HPDE6-E6E7 (cell line): ENCODE measurements around the gene CDA.

Experiments
- DNase-seq: peaks from one replicate; pipeline ENCODE4 v3.0.0; 2011; ENCODE audit warnings: missing footprints; ENCODE audit errors: extremely low spot score

Gene CDA

DNA sequence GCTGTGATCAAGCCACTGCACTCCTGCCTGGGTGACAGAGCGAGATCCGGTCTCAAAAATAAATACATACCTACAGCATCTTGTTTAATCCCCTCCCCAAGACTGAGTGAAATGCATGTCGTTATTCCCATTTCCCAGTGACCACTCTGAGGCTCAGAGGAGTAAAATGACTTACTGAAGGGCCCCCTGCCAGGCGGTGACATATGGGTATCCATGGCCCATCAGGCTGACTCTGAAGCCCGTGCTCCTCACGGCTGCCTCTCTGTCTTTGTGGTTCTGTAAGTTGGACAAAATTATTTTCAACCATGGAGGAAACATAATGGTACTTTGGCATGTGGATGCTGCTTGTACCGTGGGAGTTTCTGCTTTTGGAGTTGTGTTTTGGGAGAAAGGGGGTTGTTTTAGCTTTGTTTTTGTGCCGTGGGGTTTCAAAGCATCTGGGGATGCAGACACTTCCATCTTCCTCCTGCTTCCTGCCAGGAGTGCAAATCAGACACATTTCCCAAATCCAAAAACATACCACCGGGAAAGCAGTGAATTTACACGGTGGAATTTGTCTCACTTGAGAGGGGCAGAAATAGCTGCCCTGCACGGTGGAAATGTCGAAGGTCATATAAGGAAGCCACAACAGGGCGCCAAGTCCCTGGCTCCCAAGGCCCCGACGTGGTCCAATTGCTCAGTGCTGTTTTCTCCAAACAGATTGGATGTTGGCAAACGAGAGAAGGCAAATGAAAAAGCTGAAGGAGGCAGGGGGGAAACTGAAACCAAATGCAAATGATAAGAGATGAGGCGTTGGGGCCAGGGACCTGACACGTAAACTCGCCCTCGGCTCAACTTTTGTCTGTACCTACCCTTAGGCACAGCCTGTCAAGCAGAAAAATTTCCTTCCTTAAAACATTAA lies 27.3 kb downstream of the CDA start:
- no peak for DNase-seq

DNA sequence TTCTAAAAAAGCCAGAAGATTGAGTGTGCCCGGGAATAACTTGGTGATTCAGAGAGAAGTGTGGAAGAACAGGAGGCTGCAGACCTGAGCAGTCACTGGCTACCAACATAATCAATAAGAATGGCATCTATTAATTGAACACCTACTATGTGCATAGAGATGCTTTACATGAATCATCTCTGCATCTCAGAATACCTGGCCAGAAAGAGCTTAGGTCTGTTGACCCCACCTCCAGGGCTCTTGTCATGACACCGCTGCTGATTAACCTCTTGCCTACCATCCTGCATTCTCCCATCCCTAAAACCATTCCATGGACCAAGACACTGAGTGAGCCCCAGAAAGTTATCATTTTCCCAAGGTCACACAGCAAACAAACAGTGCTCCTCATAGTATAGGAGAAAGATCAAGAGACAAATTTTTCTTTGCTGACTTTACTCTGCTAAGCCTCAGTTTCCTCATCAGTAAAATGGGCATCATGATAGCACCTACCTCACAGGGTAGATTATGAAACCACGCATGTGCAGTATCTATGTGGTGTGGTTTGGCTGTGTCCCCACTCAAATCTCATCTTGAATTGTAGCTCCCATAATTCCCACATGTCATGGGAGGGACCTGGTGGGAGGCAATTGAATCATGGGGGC lies 28.1 kb downstream of the CDA start:
- no peak for DNase-seq

DNA sequence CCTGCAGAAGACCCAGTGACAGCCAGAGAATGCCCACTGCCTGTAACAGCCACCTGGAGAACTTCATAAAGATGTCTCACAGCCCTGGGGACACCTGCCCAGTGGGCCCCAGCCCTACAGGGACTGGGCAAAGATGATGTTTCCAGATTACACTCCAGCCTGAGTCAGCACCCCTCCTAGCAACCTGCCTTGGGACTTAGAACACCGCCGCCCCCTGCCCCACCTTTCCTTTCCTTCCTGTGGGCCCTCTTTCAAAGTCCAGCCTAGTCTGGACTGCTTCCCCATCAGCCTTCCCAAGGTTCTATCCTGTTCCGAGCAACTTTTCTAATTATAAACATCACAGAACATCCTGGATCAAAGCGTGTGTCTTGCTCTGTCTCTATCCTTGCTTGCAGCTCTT lies 29.7 kb downstream of the CDA start:
- no peak for DNase-seq

DNA sequence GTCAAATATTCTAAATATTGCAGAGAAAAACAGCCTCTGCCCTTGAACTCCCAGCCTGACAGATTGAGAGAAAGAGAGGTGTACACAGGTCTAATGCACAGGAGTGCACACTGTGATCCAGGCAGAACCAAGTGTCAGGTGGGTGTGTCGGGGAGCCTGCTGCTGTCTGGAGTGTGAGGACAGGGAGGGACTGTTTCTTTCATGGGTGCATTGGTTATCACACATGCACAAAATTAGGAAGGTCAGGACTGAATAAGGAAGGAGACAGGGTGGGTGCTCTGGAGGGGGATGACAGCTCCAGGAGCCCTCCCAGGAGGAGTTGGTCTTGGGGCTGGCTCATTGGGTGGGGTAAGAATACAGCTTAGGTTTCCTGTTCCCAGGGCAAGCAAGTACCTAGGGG lies 31.1 kb downstream of the CDA start:
- DNase-seq: no peak

DNA sequence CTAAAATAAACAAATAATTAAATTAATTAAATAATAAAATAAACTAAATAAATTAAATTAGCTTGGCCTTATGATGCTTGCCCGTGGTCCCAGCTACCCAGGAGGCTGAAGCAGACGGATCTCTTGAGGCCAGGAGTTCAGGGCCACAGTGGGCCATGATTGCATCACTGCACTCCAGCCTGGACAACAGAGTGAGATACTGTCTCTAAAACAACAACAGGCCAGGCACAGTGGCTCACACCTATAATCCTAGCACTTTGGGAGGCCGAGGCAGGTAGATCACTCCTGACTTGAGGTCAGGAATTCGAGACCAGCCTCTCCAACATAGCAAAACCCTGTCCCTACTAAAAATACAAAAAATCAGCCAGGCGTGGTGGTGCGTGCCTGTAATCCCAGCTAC lies 32.1 kb downstream of the CDA start:
- no peak for DNase-seq

DNA sequence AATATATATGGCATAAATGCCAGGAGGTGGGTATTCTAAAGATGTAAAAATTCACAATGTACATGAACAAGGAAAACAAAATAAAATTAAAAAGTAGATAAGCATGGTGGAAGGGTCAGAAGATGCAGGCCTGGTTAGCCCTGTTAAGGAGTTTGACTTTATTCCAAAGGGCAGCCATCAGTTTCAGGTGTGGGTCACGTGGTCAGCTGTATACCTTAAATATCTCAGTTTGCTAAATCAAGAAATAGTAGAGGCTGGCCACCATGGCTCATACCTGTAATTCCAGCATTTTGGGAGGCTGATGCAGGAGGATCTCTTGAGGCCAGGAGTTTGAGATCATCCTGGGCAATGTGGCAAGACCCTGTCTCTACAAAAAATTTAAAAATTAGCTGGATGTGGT lies 35.8 kb downstream of the CDA start:
- DNase-seq: no peak

DNA sequence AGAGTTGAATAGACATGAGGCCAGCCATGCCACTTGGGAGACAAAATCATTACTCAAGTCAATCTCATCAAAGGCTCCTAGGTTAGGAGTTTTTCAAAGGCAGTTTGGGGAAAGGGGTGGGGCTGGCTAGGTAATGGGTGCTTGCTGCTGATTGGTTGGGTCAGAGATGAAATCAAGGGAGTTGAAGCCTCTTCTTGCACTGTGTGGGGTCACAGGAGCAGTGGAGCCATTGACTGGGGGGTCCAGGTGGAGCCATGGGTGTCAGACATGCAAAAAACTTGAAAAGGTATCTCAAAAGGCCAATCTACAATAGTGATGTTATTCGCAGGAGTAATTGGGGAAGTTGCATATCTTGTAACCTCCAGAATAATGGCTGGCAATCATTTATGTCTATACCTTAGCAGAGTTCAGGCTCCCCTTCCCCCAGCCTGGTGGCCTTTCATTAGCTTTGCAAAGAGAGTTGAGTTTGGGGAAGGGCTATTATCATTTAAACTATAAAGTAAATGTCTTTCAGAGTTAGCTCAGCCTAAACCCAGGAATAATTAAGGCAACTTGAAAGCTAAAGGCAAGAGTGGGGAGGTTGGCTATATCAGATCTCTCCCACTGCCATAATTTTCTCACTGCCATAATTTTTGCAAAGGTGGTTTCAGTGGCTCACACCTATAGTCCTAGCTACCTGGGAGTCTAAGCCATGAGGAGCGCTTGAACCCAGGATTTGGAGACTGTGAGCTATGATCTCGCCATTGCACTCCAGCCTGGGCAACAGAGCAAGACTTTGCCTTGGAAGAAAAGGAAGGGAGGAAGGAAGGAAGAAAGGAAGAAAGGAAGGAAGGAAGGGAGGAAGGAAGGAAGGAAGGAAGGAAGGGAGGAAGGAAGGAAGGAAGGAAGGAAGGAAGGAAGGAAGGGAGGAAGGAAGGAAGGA lies 36.5 kb downstream of the CDA start:
- DNase-seq: no peak

DNA sequence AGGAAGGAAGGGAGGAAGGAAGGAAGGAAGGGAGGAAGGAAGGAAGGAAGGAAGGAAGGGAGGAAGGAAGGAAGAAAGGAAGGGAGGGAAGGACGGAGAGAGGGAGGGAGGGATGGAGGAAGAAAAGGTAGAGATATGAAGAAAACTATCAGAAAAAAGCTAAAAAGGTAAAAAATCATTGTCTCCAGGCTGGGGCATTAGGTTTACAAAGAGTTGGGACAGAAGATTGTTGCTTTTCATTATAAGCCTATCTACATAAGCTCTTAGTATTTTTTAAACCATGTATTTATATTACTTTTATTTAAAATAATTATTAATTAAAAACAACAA lies 37.2 kb downstream of the CDA start:
- no peak for DNase-seq

DNA sequence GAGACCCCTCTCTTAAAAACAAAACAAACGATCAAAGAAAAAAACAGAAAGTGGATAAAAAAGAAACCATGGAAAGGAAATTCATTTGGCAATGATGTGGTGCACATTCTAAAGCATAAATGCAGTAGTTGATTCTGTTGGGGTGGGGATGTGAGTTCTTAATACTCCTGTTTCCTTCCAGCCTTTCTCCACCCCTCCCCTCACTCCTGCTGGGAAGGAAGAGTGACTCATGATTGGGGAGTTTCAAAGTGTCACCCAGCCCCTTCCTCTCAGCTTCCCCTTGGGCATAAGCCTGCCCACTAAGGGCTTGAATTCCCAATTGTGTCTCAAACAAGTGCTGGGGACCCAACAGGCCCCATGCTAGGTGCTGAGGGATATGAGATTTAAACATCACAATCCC lies 37.6 kb downstream of the CDA start:
- no peak for DNase-seq

DNA sequence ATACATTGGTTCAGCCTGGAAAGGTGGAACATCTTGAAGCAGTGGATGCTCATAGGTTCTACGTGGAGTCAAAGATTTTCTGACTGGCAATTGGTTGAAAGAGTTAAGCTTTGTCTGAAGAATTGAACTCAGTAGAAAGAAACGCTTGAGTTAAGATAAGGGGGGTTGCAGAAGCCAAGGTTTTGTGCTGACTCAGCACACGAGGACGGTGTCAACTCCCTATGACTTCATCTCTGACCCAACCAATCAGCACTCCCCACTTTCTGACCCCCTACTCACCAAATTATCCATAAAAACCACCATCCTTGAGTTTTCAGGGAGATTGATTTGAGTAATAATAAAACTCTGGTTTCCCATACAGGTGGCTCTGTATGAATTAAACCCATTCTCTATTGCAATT lies 41.8 kb downstream of the CDA start:
- DNase-seq: no peak

DNA sequence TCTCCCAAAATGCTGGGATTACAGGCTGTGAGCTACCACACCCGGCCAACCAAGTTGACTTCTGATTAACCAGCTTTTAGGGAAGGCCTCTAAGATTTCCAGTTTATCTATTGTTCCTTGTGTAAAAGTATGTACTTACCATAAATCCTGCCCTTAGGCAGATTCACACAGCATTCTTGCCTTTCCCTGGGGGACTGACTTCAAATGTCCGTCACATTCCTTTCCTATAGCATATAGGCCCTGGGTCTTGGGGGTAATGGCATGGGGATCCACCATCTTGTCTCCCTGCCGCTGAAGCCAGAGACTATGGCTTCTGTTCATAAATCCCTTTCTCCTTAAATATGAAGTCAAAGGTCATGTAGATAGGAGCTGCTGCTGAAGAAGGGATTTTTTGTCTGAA lies 43.5 kb downstream of the CDA start:
- no peak for DNase-seq

DNA sequence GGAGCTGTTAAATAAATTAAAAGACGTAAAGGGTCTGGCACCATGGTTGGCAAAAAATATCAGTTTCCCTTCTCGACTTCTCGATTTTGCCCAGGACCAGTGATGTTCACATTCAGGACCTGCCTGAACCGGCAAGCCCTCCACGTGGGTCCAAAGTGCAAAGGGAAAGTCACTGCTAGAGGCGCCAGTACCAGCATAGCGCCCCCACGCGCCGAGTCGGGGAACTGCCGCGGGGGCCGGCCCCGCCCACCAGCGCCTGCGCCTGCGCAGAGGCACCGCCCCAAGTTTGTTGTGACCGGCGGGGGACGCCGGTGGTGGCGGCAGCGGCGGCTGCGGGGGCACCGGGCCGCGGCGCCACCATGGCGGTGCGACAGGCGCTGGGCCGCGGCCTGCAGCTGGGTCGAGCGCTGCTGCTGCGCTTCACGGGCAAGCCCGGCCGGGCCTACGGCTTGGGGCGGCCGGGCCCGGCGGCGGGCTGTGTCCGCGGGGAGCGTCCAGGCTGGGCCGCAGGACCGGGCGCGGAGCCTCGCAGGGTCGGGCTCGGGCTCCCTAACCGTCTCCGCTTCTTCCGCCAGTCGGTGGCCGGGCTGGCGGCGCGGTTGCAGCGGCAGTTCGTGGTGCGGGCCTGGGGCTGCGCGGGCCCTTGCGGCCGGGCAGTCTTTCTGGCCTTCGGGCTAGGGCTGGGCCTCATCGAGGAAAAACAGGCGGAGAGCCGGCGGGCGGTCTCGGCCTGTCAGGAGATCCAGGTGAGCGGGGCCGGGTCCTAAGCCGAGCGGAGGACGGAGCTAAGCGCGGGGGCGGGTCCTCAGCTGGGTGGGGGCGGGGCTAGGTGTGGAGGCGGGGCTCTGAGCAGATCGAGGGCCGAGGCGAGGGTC lies 44.5 kb downstream of the CDA start, which contains the start of gene PINK1:
TSS of gene PINK1 (plus strand) at position 269 of the 875 bp plus-strand sequence. CDS start at position 360, 91 bp downstream.
- DNase-seq: peak; percentile 86

DNA sequence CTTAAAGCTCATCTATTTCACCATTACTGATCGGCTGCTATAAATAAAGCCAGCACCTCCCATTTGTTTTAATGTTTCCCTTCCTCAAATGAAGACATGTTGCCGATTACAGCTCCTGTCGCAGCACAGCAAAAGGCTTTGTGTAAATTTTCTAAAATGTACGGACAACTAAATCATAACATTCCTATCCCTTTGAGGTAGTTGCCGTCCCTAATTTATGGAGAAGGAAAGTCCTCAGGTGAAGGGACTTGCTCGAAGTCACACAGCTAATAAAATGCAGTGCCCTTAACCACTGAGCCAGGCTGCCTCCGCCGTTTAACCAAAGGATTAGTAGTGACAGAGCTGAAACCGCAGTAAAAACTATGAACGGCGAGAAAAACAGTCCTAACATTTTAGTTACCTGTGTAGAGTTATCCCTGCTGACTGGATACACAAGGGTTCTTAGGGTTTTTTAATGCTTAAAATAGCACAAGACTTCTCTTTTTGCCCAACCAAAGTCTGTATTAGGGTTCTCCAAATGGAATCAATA lies 45.2 kb downstream of the CDA start:
- DNase-seq: no peak

DNA sequence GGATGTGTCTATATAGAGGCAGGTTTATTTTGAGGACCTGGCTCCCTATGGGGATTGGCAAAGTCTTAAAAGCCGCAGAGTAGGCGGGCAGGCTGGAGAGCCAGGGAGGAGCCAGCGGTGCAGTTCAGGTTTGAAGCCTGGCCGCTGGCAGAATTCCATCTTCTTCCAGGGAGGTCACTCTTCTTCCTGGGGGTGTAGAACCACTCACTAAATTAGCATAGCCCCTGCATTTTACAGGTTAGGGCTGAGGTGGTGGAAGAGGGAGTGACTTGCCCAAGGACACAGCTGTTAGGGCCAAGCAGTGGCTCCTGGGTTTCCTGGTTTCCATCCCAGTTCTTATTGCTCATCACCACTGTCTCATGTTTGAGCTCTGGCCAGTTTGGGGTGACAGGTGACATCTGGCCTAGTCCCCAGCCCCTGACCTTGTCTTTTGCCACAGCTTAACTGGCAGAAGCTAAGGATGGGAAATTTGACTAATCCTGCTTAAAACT lies 45.7 kb downstream of the CDA start:
- no peak for DNase-seq

DNA sequence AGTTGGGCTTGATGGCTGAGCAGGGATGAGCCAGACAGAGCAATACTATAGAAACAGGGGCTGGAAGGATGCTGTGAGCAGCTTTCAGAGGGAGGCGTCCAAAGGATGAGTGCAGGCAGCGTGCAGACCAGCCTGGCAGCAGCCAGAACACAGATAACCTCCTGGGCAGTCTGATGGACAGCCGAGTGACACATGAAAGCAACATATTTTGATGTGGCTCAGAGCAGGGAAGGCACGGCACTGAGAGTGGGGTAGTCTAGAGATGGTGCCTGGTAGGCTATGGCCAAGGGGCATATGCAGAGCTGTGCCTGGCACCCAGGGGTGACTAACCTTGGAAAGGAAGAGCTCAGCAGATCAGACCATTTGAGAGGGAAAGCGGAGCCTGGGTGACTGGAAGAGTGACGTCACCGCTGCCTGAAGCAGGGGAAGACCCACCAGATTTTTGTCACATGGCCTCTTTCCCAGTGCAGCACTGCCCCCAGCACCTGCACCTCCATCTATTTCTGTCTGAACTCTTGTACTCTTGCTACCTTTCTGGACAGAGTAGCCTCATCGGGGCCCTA lies 48.0 kb downstream of the CDA start:
- DNase-seq: no peak

DNA sequence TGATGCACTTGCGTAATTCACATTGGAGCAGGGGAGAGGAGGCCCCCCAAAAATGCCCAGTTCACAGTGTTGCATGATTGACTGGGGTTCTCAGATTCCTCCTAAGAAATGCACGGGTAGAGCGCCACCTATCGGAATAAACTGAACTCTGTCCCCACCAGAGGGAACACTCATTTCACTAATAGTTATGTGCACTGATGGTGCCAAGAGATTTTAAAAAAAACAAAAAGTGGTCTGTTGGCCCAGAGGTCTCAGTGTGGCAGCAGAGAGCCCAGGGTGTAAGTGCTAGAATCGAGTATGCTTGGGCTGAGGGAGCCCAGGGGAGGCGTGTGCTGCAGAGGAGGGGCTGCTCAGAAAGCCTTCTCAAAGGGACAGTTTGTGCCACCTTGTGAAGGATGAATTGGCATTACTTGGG lies 51.3 kb downstream of the CDA start:
- peak; percentile 54 for DNase-seq

DNA sequence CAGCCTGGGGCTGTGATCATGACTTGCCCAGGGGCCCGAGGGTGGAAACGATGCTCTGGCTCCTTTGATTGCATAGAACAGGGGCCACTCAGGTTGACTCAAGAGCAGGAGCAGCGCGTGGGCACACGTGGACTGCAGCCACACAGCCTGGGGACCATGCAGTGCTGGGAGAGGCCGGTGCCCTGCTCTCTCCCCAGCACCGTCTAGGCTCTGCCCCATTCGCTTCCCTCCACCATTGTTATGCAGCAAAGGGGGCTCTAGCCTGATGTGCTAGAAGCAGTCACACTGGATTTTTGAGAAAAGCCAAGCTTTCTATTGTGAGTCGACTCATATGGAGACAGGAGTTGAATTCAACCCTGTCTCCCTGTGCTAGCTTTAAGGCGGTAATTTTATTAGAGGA lies 53.1 kb downstream of the CDA start:
- no peak for DNase-seq

DNA sequence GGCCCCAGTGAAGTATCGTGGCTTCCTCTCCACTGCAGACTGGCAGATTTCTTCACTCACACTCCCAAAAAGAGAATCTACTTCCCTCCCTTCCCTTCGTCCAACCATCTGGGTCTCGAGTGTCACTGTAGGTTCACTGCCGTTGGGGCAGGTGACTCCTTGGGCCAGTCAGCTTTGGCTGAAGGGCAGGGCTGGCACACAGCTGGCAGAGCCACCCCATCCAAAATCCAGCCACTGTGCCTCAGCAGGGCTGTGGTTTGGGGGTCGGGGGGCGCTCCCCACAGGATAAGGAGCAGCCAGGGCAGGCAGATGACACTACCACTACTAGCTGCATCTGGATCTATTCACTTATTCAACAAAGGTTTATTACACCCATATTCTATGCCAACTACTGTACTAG lies 54.2 kb downstream of the CDA start:
- DNase-seq: no peak

DNA sequence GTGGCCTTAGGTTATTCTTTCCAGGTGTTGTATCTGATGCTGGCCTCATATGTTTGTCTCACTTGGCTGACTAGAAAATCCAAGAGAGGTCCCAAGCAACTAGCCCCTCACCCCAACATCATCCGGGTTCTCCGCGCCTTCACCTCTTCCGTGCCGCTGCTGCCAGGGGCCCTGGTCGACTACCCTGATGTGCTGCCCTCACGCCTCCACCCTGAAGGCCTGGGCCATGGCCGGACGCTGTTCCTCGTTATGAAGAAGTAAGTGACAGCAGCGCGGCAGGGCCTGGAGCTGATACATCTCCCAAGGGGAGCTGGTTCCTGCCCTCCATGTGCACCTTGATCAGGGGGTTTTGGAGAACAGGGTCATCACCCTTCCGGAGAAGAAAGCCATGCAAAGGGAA lies 55.5 kb downstream of the CDA start:
- DNase-seq: no peak

DNA sequence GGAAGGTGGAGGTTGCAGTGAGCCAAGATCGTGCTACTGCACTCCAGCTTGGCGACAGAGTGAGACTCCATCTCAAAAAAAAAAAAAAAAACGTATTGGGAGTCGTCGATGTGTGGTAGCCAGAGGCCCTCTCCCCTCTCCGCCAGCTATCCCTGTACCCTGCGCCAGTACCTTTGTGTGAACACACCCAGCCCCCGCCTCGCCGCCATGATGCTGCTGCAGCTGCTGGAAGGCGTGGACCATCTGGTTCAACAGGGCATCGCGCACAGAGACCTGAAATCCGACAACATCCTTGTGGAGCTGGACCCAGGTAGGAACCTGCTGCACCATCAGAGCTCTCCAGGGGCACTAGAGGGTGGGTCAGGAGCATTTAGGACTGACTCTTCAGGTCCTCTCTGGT lies 56.5 kb downstream of the CDA start:
- no peak for DNase-seq

DNA sequence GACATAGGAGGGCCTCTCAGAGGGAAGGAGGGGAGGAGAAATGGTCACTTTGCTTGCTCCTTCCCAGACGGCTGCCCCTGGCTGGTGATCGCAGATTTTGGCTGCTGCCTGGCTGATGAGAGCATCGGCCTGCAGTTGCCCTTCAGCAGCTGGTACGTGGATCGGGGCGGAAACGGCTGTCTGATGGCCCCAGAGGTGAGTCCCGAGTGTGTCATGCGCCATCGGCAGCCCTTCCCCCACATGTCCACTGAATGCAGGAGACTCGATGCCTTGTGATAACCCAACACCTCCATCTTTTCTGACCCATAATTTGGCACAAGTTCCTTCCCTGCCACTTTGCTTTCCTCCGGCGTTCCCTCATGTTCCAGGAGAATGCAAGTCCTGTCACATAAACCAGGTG lies 59.5 kb downstream of the CDA start:
- DNase-seq: no peak
